B cell (primary cell): ENCODE data around the gene AMBRA1.

ENCODE experiments used
- EZH2 ChIP-seq: IDR thresholded peaks from 2 replicates; pipeline ENCODE4 v1.6.1; 2012; ENCODE audit warnings: borderline replicate concordance, low read depth, mild to moderate bottlenecking, moderate library complexity, low read length; ENCODE audit not compliant: insufficient read depth, poor library complexity, severe bottlenecking
- TF ChIP-seq, protein P1 (sequence below): fragments of 200-600 bp; IDR thresholded peaks from one replicate; pipeline ENCODE4 v1.8.0; 2022; ENCODE audit warnings: antibody characterized with exemption, mild to moderate bottlenecking

DNA sequence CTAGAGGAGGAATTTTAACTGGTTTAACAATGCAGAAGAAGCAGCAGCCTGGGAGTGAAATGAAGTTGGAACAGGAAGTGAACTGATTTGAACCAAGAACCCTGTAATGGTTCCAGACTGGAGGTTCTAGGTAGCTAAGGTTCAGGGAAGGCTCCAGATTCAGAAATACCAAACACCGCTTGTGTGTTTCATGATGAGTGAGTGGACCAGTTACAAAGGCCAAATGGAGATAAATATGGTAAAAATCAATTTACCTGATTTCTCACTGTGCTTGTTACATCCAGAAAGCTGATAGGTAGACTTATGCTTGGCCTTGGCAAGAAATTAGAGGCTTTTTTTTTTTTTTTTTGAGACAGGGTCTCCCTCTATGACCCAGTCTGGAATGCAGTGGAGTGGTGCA is 36.4 kb upstream of the AMBRA1 start:
- TF ChIP-seq, protein P1, sequence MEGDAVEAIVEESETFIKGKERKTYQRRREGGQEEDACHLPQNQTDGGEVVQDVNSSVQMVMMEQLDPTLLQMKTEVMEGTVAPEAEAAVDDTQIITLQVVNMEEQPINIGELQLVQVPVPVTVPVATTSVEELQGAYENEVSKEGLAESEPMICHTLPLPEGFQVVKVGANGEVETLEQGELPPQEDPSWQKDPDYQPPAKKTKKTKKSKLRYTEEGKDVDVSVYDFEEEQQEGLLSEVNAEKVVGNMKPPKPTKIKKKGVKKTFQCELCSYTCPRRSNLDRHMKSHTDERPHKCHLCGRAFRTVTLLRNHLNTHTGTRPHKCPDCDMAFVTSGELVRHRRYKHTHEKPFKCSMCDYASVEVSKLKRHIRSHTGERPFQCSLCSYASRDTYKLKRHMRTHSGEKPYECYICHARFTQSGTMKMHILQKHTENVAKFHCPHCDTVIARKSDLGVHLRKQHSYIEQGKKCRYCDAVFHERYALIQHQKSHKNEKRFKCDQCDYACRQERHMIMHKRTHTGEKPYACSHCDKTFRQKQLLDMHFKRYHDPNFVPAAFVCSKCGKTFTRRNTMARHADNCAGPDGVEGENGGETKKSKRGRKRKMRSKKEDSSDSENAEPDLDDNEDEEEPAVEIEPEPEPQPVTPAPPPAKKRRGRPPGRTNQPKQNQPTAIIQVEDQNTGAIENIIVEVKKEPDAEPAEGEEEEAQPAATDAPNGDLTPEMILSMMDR: no peak
- no peak for TF ChIP-seq EZH2
